ENCODE measurements around the gene SP3. TPM values are rescaled to one million over a fixed set of nuclear protein-coding genes. Genes with fewer than 3 reads are reported as not detected.

SP3 gene
- total RNA-seq, 2 donors from 2014 or later, result 33.2 to 45.0 TPM

DNA sequence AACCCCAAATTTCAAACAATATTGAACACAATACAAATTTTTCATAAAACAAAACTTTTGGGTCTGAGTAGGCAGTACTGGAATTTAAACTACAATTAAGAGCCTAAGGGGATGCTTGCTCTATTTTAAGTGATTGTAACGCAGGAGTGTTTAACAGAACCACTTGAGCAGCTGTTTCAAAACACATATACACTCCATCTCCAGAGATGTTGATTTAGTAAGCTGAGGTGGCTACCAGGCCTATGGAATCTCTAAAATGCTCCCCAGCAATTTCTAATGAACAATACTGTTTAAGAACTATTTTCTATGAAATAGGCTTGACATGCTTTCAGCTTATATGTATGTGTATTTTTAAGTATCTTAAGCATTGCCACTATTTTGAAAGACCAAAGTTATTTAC is 58.5 kb downstream of the SP3 start:
- no peaks in the 10 kb centered on the region for H3K27me3 ChIP-seq
- H3K27ac ChIP-seq, result no peak overlapping the region
- H3K4me1 ChIP-seq, result no peaks in the 10 kb centered on the region
- no peaks in the 10 kb centered on the region for H3K9me3 ChIP-seq
- peaks cover 30% of the 10 kb centered on the region for H3K36me3 ChIP-seq
- no peak for DNase-seq (ENCODE audit: low spot score)
- H3K4me3 ChIP-seq, result no peak overlapping the region
- TF ChIP-seq, protein P1, sequence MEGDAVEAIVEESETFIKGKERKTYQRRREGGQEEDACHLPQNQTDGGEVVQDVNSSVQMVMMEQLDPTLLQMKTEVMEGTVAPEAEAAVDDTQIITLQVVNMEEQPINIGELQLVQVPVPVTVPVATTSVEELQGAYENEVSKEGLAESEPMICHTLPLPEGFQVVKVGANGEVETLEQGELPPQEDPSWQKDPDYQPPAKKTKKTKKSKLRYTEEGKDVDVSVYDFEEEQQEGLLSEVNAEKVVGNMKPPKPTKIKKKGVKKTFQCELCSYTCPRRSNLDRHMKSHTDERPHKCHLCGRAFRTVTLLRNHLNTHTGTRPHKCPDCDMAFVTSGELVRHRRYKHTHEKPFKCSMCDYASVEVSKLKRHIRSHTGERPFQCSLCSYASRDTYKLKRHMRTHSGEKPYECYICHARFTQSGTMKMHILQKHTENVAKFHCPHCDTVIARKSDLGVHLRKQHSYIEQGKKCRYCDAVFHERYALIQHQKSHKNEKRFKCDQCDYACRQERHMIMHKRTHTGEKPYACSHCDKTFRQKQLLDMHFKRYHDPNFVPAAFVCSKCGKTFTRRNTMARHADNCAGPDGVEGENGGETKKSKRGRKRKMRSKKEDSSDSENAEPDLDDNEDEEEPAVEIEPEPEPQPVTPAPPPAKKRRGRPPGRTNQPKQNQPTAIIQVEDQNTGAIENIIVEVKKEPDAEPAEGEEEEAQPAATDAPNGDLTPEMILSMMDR (IDR thresholded peaks at IDR 0.05), result no peak

DNA sequence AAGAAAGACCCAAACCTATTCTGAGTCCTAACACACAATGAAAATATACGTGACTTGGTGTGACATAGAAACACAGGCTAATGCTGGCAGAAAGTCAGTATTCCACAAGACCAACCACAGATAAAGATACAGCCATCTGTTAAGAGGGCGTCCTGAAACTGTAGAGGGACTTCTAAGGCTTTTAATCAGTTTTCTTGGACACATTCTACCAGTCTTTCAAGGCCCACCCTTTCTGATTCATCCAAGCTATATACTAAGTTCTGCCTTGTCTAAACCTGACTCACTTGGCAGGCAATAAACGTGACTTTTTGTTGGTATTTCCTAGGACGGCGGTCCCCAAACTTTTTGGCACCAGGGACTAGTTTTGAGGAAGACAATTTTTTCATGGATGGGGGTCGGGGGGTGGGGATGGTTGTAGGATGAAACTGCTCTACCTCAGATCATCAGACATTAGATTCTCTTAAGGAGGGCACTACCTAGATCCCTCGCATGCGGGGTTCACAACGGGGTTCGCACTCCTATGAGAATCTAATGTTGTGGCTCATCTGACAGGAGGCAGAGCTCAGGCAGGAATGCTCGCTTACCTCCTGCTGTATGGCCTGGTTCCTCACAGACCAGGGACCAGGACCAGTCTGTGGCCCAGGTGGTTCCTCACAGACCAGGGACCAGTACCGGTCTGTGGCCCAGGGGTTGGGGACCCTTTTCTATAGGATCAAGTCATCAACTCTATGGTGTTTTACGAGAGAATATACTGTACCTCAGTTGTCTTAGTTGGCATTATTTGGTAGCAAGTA is 61.4 kb downstream of the SP3 start:
- no peak for DNase-seq (ENCODE audit: low spot score)
- Histone ChIP-seq H3K9me3 (no peaks in the 10 kb centered on the region), H3K4me3 (no peak overlapping the region), H3K27me3 (no peaks in the 10 kb centered on the region), H3K4me1 (no peaks in the 10 kb centered on the region), H3K27ac (no peak overlapping the region), H3K36me3 (peaks cover 18% of the 10 kb centered on the region)
- TF ChIP-seq, protein P1 (IDR thresholded peaks at IDR 0.05), result no peak

DNA sequence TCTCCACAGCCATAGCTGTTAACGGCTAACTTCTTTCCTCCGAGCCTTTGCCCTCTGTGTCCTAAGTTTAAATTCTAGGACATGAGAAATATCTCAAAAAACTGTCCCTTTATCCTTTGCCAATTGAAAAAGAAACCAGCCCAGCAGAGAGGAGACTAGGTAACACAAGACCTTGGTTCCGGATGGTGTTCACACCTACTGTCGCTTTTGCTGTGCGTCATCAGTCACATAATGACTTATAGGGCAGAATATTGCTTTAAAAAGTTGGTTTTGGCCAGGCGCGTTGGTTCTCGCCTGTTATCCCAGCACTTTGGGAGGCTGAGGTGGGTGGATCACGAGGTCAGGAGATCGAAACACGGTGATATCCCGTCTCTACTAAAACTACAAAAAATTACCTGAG is 66.2 kb downstream of the SP3 start:
- H3K4me3 ChIP-seq, result no peak overlapping the region
- TF ChIP-seq, protein P1 (IDR thresholded peaks at IDR 0.05), result no peak
- H3K9me3 ChIP-seq, result no peaks in the 10 kb centered on the region
- H3K27ac ChIP-seq, result no peak overlapping the region
- no peaks in the 10 kb centered on the region for H3K4me1 ChIP-seq
- DNase-seq (ENCODE audit: low spot score), result no peak
- H3K27me3 ChIP-seq, result no peaks in the 10 kb centered on the region
- peaks cover 3% of the 10 kb centered on the region for H3K36me3 ChIP-seq

DNA sequence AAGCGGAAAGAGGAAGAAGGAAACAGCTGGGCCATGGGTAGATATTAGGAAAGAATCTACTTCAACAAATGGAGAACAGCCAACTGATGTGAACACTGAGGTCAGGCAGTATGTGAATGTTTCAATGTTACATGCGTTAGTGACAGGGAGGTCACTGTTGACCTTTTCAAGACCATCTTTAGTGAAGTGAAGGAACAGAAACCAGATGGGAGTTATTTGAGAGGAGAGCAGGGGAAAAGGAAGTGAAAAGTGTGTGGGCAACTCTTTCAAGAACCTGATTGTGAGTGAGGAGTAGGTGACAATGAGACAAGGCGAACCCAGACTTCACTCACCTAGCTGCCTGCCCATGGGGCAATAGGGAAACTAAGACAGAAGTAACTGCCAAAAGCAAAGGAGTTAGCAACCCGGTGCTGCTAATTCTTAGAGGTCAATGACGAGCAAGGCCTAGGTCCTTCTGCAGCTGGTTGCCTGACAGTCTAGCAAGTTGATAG is 67.0 kb downstream of the SP3 start:
- H3K9me3 ChIP-seq, result no peaks in the 10 kb centered on the region
- TF ChIP-seq, protein P1 (IDR thresholded peaks at IDR 0.05), result no peak
- no peak overlapping the region for H3K4me3 ChIP-seq
- no peak overlapping the region for H3K27ac ChIP-seq
- no peaks in the 10 kb centered on the region for H3K4me1 ChIP-seq
- H3K27me3 ChIP-seq, result no peaks in the 10 kb centered on the region
- no peak for DNase-seq (ENCODE audit: low spot score)
- H3K36me3 ChIP-seq, result no peaks in the 10 kb centered on the region

DNA sequence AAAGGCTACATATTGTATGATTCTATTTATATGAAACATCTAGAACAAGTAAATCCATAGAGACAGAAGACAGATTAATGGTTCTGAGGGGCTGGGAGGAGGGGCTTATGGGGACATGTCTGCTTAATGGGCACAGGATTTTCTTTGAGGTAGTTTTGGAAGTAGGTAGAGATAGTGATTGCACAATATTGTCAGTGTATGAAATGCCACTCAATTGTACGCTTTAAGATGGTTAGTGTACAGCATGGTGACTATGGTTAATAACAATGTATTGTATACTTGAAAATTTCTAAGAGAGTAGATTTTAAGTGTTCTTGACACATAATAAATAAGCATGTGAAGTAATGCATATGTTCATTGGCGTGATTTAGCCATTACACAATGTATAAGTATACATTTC is 68.4 kb downstream of the SP3 start:
- Histone ChIP-seq H3K4me3 (no peak overlapping the region), H3K27me3 (no peaks in the 10 kb centered on the region), H3K36me3 (no peaks in the 10 kb centered on the region), H3K27ac (no peak overlapping the region), H3K9me3 (no peaks in the 10 kb centered on the region), H3K4me1 (no peaks in the 10 kb centered on the region)
- TF ChIP-seq, protein P1 (IDR thresholded peaks at IDR 0.05), result no peak
- no peak for DNase-seq (ENCODE audit: low spot score)

DNA sequence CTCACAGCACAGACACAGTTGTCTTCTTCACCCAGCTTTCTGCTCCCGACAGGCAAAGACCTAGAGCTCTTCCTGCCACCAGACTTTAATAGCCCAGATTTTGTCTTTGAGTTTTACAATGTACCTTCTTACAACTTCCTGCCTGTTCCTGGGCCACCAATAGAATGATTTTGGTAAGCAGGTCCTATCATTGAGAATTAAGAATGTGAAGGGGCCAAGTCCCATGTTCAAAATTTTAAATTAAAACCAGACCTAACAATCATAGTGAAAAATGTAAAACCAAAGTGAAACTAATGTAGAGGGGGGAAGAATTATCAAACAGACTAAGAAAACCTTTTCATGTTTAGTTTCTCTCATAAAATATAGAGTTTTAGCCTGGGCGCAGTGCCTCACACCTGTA is 72.8 kb downstream of the SP3 start:
- Histone ChIP-seq H3K4me3 (no peak overlapping the region), H3K4me1 (no peaks in the 10 kb centered on the region), H3K27me3 (no peaks in the 10 kb centered on the region), H3K27ac (no peak overlapping the region), H3K36me3 (no peaks in the 10 kb centered on the region), H3K9me3 (no peaks in the 10 kb centered on the region)
- DNase-seq (ENCODE audit: low spot score), result no peak
- TF ChIP-seq, protein P1 (IDR thresholded peaks at IDR 0.05), result no peak

All from right atrium auricular region (tissue), 2 donors.